CD4-positive, alpha-beta T cell treated with Interleukin-15 for 1 hour (primary cell): Measurements from ENCODE around the gene TSPEAR.

Source experiments
- DNase-seq: peaks from one replicate; pipeline ENCODE4 v3.0.0-alpha.2; 2020

The TSPEAR gene

GRCh38 chr21:44524414-44525371, 186.7 kb downstream of the TSPEAR start:
- no peak for DNase-seq

GRCh38 chr21:44523567-44524413, 187.6 kb downstream of the TSPEAR start:
- peak; percentile 9 for DNase-seq

GRCh38 chr21:44522753-44523204, 188.6 kb downstream of the TSPEAR start:
- DNase-seq = no peak

- no peak for DNase-seq
Measured at GRCh38 chr21:44521928-44522752, 189.2 kb downstream of the TSPEAR start.

GRCh38 chr21:44521301-44521927, 190.0 kb downstream of the TSPEAR start:
- DNase-seq = no peak

GRCh38 chr21:44520326-44521300, 190.8 kb downstream of the TSPEAR start:
- DNase-seq = peak; percentile 2

- DNase-seq = peak; percentile 11
Measured at GRCh38 chr21:44519346-44520325, 191.7 kb downstream of the TSPEAR start.

- DNase-seq = no peak
Measured at GRCh38 chr21:44518686-44519085, 192.7 kb downstream of the TSPEAR start.

- DNase-seq = no peak
Measured at GRCh38 chr21:44517175-44517899, 194.0 kb downstream of the TSPEAR start.

GRCh38 chr21:44516828-44517174, 194.6 kb downstream of the TSPEAR start:
- DNase-seq = no peak

- DNase-seq = no peak
Measured at GRCh38 chr21:44516342-44516741, 195.0 kb downstream of the TSPEAR start.

GRCh38 chr21:44515359-44516165, 195.8 kb downstream of the TSPEAR start:
- no peak for DNase-seq

- DNase-seq = no peak
Measured at GRCh38 chr21:44514746-44515358, 196.5 kb downstream of the TSPEAR start.

- no peak for DNase-seq
Measured at GRCh38 chr21:44514218-44514520, 197.2 kb downstream of the TSPEAR start.

GRCh38 chr21:44513389-44514217, 197.8 kb downstream of the TSPEAR start:
- no peak for DNase-seq

- no peak for DNase-seq
Measured at GRCh38 chr21:44512496-44513388, 198.6 kb downstream of the TSPEAR start.
